D341Med (cell line): ENCODE results near the gene TMEM163.
"Not testable (repeated sequence)": the region's sequence is repeated elsewhere in the genome, so short reads cannot be mapped to it uniquely, and the experiment has no call there.

Experiments
- DNase-seq: peaks from one replicate; pipeline ENCODE4 v3.0.0; 2012; ENCODE audit warnings: low spot score

Gene TMEM163

GRCh38 chr2:134723742-134724141, 4.9 kb upstream of the TMEM163 start:
- not testable (repeated sequence) for DNase-seq

DNA sequence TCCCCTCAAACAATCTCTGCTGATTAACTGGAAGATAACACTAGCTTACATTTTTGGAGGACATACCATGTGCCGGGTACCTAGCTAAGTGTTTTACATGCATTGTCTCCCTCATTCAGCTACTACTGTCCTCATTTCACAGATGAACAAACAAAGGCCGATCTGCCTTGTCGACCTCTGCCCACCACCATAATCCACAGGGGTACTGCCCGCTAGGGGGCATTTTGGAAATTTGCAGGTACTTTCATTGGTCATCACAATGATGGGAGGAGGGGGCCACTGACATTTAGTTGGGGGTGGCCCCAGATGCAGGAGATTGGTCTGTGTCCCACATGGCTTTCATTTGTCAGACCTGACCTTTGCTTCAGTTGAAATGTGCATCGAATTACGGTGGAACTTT, 3.9 kb upstream of the TMEM163 start:
- DNase-seq = no peak

- no peak for DNase-seq
Observed at GRCh38 chr2:134721596-134721995, 2.8 kb upstream of the TMEM163 start.

- peak; percentile 74 for DNase-seq
Observed at GRCh38 chr2:134718023-134718816, 580 bp downstream of the TMEM163 start.

DNA sequence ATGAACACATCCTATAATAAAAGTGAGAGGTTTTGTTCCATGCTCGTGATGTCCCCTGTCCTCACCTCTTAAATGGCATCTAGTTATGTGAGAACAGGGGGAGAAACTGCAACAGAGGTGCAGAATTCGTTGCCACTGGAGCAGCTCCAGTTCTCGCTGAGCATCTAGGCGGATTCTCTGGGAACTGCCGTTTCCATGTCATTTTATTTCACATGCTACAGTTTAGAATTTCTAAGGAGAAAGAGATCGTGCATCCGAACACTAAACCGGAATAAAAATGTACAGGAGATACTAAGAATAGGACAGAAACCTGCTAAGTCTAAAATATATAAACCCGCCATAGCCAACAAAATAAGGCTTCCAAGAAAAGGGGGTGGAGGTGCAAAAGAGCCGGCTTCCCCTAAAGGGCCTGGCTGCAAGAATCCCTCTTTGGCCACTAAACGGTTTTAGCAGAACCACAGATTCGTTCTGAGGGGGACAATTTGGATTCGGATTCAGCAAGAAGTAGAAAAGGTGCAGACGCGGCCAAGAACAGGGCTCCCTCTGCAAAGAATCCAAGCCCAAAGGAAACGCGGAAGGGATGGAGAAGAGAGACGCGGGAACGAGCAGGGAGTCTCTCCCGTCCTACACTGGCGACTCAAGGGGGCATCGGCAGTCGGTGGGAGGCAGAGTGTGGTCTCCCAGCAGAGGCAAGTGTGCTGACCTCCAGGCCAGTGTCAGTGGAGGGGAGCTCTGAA, 1.3 kb downstream of the TMEM163 start:
- DNase-seq = no peak

- DNase-seq = no peak
Observed at GRCh38 chr2:134716721-134717243, 2.0 kb downstream of the TMEM163 start.

GRCh38 chr2:134715932-134716643, 2.7 kb downstream of the TMEM163 start:
- DNase-seq = no peak

GRCh38 chr2:134714228-134714627, 4.6 kb downstream of the TMEM163 start:
- no peak for DNase-seq

DNA sequence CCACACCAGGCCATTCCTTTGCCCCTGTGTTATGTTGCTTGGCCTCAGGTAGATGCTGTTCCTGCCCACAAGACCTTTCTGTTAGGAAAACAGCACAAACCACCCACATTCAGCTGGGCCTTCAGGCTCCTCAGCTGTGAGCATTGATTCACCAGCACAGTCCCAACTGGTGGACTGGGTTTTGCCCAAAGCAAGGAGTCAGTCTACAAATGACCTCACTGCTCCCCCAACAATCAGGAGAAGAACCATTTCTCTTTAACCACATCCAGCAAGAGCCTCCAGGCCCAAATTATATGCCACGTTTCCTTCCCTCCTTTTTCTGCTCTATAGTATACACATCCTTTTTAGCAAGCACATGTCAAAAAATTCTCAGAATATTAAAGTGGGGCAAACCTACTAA, 5.2 kb downstream of the TMEM163 start:
- DNase-seq = no peak

GRCh38 chr2:134713176-134713575, 5.6 kb downstream of the TMEM163 start:
- DNase-seq = no peak

DNA sequence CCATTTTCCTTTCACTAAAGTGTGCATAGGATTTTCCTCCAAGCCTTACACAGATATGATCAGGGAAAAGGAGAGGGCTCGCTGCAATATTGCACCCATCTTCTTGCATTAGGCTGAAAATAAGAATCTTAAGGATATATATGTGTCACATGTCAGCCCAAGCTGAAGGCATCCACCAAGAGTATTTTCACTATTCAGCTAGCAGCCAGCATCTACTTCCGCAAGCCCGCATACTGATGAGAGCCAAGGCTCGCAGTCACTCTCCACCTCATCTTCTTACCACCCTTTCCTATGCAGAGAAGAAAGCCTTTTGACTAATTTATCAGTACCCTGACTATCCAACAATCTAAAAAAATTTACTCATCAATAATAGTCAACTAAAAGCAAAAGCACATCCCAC, 6.1 kb downstream of the TMEM163 start:
- DNase-seq = no peak

- no peak for DNase-seq
Observed at GRCh38 chr2:134712299-134712698, 6.5 kb downstream of the TMEM163 start.

DNA sequence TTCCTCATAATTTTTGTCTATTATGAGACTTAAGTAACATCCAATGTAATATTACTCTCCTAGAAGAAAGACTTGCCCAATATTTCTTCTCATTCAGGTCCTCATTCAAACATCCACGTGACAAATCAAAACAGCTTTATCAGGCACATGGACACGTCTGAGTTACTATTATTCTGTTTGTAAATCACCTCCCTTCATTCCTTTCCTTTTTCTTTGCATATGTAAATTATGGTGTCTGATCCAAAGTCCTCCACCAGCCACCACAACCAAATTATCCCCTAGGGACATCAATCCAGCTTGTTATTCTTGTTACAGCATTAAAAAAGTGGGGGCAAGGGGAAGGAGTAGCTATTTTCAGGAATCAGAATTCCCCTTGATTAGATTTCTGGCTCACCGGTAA, 7.1 kb downstream of the TMEM163 start:
- DNase-seq = no peak

DNA sequence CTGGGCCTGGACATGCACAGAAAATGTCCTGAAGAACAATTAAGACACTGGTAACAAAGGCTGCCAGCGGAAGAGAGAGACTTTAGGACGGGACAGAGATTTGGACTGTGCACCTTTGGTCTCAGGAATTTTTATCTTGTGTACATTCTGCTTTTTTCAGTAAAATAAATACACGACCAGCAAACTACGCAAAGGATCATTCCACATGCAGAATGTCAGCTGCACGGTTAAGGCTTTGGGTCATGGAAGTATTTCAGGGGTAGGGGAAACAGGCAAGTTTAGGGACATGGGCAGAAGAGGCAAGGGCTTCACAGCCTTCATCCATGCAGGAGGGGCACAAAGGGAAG, 11.5 kb downstream of the TMEM163 start:
- no peak for DNase-seq

DNA sequence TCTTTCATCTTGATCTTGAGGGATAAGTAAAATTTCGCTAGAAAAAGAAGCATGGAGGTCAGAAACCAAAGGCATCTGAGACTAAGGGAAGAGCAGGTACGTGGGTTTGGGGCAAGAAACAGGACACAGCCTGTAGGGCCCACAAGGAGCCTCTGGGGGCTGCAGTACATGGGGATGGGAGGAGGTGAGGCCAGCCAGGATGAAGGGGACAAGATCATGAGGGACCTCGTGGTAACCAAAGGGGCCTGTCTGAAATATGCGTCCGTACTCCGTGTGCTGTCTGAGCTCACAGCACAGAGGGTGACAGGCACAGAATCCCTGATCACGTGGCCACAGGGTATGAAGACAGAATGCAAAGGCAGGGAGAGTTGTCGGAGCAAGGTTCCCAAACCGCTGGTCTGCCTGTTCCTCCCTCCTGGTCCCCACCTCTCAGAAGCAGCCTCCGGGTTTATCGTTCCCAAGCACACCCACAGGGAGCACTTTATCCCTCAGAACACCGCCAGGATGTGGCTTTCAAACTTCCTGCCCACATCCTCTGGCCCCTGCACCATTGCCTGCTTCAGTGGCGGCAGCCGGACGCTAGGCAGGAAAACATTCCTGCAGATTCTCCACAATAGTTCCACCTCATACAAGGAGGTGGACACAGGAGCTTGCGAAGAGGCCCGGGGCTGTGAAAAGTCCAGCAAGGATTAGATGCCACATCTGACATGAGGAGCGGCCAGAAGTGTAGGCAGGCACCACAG, 12.0 kb downstream of the TMEM163 start:
- DNase-seq = no peak

GRCh38 chr2:134705861-134706586, 12.8 kb downstream of the TMEM163 start:
- no peak for DNase-seq

GRCh38 chr2:134704173-134704572, 14.6 kb downstream of the TMEM163 start:
- DNase-seq = no peak

GRCh38 chr2:134703426-134703825, 15.4 kb downstream of the TMEM163 start:
- no peak for DNase-seq

DNA sequence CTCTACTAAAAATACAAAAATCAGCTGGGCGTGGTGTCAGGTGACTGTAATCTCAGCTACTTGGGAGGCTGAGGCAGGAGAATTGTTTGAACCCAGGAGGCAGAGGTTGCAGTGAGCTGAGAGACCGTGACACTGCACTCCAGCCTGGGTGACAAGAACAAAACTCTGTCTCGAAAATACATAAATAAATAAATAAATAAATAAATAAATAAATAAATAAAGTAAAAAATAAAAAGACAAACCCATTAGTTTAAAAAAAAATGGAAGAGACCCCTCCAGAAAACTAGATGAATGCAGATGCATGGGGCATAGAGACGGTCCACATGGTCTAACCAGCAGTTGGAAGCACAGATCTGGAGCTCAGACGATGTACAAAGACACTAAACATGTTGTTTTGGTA, 18.1 kb downstream of the TMEM163 start:
- no peak for DNase-seq

DNA sequence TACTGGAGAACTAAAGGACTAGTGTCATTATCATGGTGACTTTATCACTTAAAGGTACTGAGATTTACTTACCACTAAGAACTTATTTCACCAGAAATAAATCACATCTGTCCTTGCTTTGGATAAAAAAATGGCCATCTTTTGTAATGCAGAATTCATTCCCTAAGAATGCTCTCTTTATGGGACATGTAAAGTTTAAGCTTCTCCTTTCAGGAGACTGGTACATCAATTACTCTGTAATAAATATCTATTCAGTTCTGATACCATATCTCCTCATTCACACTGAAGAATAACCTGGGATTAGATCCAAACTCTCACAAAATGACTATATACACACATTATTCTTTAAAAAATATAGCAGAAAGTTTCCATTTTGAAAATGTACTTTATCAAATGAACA, 24.4 kb downstream of the TMEM163 start:
- no peak for DNase-seq
